ENCODE results near the gene ARHGEF26.

Gene ARHGEF26

DNA sequence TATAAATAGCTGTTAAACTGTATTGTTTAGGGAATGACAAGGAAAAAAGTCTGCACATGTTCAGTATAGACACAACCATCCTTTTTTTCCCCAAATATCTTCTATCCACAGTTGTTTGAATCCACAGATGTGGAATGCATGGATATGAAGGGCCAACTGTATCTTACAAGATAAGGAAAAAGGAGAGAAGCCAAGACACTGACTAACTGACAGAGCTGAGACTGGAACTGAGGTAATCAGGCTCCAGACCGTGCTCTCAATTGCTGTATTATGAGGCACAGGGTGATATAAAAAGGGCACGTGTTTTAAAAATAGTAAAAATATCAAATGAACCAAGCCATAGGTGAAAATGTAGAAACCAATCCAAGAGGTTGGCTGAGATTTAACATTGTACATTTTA is 154.1 kb downstream of the ARHGEF26 start:
- no peak for DNase-seq

DNA sequence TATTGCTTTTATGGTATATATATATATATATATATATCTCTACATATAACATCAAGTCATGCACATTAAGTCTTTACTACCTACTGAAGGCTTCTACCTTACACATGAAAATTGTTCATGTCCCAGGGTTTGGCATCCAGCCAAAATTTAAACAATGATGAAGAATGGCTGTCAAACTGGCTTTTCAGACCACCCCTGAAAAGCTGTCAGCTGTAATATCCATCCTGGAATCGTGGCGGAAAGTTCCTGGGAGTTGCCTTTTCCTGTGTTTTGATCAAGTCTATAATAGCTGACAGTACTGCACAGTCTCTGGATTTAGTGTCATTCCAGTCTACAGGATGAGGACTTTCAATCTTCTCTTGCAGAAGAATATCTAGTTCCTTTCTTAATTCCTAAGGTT is 154.8 kb downstream of the ARHGEF26 start:
- no peak for DNase-seq

DNA sequence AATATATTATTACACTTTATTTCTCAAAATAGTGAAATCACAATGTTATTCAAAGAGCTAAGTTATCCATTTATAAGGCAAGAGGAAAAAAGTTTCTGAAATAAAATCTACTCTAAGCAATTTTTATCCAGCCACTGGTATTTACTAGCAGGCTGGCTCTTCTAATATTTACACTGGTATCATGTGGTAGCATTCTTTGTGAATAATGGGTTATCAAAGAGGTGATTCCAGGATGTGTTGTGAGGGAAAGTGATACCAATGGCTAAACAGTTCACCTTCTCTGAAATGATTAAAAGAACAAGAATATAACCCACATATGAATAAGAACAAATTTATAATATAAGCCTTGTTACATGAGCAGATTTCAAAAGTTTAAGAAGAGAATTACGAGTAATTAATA is 159.0 kb downstream of the ARHGEF26 start:
- DNase-seq = no peak

GRCh38 chr3:154285221-154285620 is 164.0 kb downstream of the ARHGEF26 start:
- no peak for DNase-seq

GRCh38 chr3:154290187-154290586 is 169.0 kb downstream of the ARHGEF26 start:
- no peak for DNase-seq

DNA sequence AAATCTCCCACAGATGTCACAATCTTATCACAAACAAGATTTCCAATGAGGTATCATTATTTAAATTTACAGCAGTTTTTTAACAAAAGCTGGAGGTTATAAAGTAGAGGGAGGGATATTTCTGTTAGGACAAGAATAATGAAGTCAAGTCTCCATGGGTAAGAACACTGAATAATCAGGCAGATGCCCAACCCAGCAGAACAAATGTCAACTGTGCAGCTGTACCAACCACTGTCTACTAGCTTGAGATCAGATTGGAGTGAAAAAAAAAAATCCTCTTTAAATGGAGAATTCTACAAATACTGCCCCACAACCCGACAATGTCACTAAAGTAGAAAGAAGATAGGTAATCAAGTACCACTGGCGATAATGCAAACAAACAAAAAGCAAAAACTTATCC is 172.8 kb downstream of the ARHGEF26 start:
- no peak for DNase-seq

DNA sequence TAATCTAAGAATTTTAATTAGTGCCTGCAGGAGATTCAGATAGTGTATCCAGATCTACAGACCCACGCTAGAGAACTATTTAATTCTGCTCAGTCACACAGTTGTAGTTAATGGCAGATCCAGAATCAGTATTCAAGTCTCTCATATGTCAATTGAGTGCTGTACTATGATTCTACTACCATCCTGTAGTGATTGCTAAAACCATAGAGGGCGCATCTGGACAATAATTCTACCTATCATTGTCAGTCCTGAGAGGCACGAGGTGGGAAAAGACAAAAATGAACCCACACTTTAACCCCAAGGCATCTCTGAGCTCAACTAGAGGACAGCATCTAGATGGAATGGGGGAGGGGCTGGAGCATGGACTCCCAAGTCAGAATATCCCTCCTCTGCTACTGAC is 180.4 kb downstream of the ARHGEF26 start:
- DNase-seq = no peak

GRCh38 chr3:154304116-154304786 is 183.1 kb downstream of the ARHGEF26 start:
- DNase-seq = no peak

DNA sequence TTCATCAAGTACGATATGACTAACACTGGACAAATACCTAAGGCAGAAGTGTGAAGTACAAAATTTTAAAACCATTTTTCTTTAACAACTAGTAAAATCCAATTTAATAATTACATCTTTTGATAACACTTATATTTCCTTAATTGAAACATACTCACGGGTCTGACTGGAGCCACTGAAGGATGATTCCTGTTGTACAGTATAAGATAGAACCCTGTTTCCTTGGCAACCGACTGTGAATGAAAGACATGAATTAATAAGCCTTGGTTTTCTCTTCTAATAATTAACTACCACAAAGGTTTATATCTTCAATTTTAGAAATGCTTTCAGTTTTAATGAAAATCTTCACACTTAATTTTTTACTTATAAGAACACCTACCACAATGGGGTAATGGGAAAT is 183.7 kb downstream of the ARHGEF26 start:
- no peak for DNase-seq

DNA sequence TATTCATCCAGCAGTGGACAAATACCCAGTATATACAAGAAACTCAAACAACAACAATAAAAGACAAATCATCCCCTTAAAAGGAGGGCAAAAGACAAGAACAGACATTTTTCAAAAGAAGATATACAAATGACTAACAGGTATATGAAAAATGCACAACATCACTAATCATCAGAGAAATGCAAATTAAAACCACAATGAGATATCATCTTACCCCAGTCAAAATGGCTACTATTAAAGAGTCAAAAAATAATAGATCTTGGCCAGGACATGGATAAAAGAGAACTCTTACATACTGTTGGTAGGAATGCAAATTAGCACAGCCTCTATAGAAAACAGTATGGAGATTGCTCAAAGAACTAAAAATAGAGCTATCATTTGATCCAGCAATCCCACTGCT is 186.2 kb downstream of the ARHGEF26 start:
- DNase-seq = no peak
